Placental epithelial cell (primary cell): ENCODE data around the gene OR51M1. TPM values are rescaled to one million over a fixed set of nuclear protein-coding genes. Genes with fewer than 3 reads are reported as not detected.

Source experiments
- small RNA-seq: library from RNA; depleted of rRNA; stranded (forward); fragments of <200 nt; gene quantifications from one replicate; pipeline ENCODE3, GENCODE V24; 2012
- total RNA-seq: library from RNA; depleted of rRNA; stranded (reverse); fragments of >200 nt; gene quantifications from 2 replicates; pipeline ENCODE4 v1.2.3, GENCODE V29; 2012

The OR51M1 gene
- total RNA-seq: not detected in 2 replicates

GRCh38 chr11:5383576-5383975 is at the start of gene OR51M1:
TSS of gene OR51M1 (plus strand) at chr11:5383812. CDS start at chr11:5389399, 5,587 bp downstream.

GRCh38 chr11:5343474-5344335 is 39.9 kb upstream of the OR51M1 start, which contains the start of gene OR51B5:
TSS of gene OR51B5 (minus strand) at chr11:5343524. CDS start at chr11:5343524, 0 bp downstream.

GRCh38 chr11:5351208-5351607 is 32.4 kb upstream of the OR51M1 start, which contains the start of gene OR51B6:
TSS of gene OR51B6 (plus strand) at chr11:5351508. CDS start at chr11:5351508, 0 bp downstream.

GRCh38 chr11:5421811-5422210 is 38.2 kb downstream of the OR51M1 start, which contains the start of gene OR51Q1:
TSS of gene OR51Q1 (plus strand) at chr11:5422111. CDS start at chr11:5422201, 90 bp downstream.

GRCh38 chr11:5441414-5441813 is 57.8 kb downstream of the OR51M1 start, which contains the start of gene OR51I1:
TSS of gene OR51I1 (minus strand) at chr11:5441514. CDS start at chr11:5441514, 0 bp downstream.

Small RNAs within 50 kb of the gene (small RNA-seq; reads per million reads assigned to genes)
- gene AC104389.3: not detected

Other genes starting within 250 kb of the OR51M1 start
- gene OR52A5, start 245.5 kb upstream of the OR51M1 start, total RNA-seq: not detected in 2 replicates
- not detected in 2 replicates for gene OR52A1, start 229.1 kb upstream of the OR51M1 start, total RNA-seq
- gene OR51V1, start 183.1 kb upstream of the OR51M1 start, total RNA-seq: not detected in 2 replicates
- not detected in 2 replicates for gene HBB, start 156.7 kb upstream of the OR51M1 start, total RNA-seq
- not detected in 2 replicates for gene HBD, start 149.3 kb upstream of the OR51M1 start, total RNA-seq
- gene HBG1, start 134.0 kb upstream of the OR51M1 start, total RNA-seq: not detected in 2 replicates
- not detected in 2 replicates for gene HBG2, start 129.0 kb upstream of the OR51M1 start, total RNA-seq
- 0.39 TPM in 1 of 2 replicates, not detected in the other for gene HBE1, start 113.9 kb upstream of the OR51M1 start, total RNA-seq
- gene OR51B4, start 81.9 kb upstream of the OR51M1 start, total RNA-seq: not detected in 2 replicates
- gene OR51B2, start 59.5 kb upstream of the OR51M1 start, total RNA-seq: not detected in 2 replicates
- 0.22 TPM in 1 of 2 replicates, not detected in the other for gene OR51B5, start 40.3 kb upstream of the OR51M1 start, total RNA-seq
- gene OR51B6, start 32.3 kb upstream of the OR51M1 start, total RNA-seq: not detected in 2 replicates
- not detected in 2 replicates for gene OR51Q1, start 38.3 kb downstream of the OR51M1 start, total RNA-seq
- not detected in 2 replicates for gene OR51I1, start 57.7 kb downstream of the OR51M1 start, total RNA-seq
- not detected in 2 replicates for gene OR51I2, start 65.5 kb downstream of the OR51M1 start, total RNA-seq
- not detected in 2 replicates for gene OR52D1, start 104.9 kb downstream of the OR51M1 start, total RNA-seq
- under 0.01 TPM in 1 of 2 replicates, not detected in the other for gene UBQLN3, start 126.1 kb downstream of the OR51M1 start, total RNA-seq
- gene UBQLNL, start 132.9 kb downstream of the OR51M1 start, total RNA-seq: 0.22 and 0.39 TPM in 2 replicates
- 0.76 and 0.79 TPM in 2 replicates for gene OR52H1, start 164.7 kb downstream of the OR51M1 start, total RNA-seq
- not detected in 2 replicates for gene OR52B6, start 197.1 kb downstream of the OR51M1 start, total RNA-seq
- gene TRIM6, start 212.8 kb downstream of the OR51M1 start, total RNA-seq: 26.7 and 70.5 TPM in 2 replicates
- 9.4 and 11.0 TPM in 2 replicates for gene TRIM34, start 241.2 kb downstream of the OR51M1 start, total RNA-seq